GM12874 (cell line): ENCODE data around the gene AMHR2.

Source experiments
- TF ChIP-seq, protein P1 (sequence below): IDR thresholded peaks from 2 replicates; pipeline ENCODE4 v1.5.1; 2011; ENCODE audit warnings: low read depth, mild to moderate bottlenecking, control low read depth, low read length, moderate library complexity; ENCODE audit not compliant: insufficient read depth

The AMHR2 gene

DNA sequence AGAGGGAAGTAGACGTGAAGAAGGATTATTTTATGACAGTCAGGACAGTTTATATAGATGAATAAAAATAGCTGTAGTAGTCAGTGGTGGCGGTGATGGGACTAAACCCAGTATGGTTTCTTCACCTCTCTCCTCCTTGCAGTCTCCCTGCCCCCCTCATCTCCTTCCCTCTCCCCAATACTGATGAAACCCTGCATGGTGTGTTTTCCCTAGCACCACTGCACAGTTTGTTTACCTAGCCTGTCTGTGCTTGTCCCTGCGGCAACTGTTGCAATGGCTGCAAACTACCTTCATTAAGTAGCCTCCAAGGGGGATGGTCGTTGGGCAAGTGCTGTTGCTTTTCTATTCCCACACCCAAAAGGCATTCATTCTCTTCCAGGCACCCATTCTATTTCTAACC, 43.0 kb downstream of the AMHR2 start:
- TF ChIP-seq, protein P1, sequence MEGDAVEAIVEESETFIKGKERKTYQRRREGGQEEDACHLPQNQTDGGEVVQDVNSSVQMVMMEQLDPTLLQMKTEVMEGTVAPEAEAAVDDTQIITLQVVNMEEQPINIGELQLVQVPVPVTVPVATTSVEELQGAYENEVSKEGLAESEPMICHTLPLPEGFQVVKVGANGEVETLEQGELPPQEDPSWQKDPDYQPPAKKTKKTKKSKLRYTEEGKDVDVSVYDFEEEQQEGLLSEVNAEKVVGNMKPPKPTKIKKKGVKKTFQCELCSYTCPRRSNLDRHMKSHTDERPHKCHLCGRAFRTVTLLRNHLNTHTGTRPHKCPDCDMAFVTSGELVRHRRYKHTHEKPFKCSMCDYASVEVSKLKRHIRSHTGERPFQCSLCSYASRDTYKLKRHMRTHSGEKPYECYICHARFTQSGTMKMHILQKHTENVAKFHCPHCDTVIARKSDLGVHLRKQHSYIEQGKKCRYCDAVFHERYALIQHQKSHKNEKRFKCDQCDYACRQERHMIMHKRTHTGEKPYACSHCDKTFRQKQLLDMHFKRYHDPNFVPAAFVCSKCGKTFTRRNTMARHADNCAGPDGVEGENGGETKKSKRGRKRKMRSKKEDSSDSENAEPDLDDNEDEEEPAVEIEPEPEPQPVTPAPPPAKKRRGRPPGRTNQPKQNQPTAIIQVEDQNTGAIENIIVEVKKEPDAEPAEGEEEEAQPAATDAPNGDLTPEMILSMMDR, result no peak

DNA sequence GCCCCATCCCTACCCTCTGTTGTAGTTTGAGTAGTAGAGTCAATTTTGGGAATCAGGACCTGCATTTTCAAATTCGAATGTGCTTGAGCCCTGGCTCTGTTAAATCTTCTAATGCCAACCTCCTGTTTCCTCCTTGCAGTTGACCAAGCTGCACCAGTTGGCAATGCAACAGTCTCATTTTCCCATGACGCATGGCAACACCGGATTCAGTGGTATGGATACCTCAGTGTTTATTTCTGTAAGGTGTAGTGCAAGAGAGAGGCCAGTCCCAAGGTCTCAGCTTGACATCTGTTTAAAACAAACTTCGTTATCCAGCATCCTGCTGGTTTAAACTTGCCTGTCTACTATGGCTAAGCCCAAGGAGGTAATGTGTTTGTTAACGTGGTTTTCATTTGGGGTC, 43.4 kb downstream of the AMHR2 start:
- TF ChIP-seq, protein P1, result no peak

DNA sequence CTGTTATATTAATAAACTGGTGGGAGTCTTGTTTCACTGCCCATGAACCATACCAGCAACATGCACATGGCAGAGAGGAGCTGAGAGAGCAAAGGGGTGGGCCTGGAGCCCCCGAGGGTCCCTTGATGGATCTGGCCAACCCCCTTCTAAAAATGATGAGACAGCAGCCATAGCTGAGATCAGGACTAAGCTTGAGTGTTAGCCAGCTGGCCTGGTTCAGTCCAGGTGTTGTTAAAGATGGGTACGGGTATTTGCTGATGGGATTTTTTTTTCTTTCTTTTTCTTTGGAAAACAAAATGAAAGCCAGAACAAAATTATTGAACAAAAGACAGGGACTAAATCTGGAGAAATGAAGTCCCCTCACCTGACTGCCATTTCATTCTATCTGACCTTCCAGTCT, 44.2 kb downstream of the AMHR2 start:
- TF ChIP-seq, protein P1, result no peak

DNA sequence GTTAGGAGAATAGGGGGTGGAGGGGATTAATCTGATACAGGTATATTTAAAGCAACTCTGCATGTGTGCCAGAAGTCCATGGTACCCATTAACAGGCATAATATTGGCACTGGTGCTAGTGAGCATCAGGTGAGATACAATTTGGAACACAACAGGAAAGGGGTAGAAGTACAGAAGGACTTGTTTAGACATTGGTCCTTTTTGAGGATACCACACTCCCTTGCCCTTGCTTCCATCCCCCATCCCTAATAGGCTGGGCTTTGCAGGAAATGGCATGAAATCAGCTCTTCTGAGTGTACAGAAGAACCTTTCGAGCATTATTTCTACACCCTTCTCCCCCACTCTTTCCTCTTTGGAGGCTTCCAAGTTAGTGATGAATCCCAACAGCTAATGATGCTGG, 44.6 kb downstream of the AMHR2 start:
- TF ChIP-seq, protein P1, result no peak

DNA sequence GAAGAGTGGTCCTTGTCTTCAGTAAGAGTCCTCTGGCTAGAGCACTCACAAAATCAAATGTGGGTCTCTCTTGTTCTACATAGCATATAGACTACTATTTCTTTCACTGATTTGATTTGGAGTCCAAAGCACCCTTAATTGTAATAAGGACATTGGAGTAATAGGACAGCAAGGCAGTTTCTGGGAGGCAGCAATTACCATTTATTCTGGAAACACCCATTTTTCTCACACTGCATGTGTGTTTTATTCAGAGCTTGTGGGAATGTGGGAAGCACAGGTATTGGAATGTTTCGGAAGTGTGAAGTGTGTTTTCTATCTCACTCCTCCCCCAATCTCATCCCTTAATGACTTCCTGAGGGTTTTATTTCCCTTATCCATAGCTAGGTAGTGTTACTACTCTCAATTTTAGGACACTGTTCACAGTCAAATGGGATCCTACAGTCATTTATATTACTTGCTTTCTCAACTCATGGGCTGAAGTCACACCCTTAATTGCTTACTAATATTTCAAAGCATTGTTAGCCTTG, 48.5 kb downstream of the AMHR2 start:
- TF ChIP-seq, protein P1, result no peak

DNA sequence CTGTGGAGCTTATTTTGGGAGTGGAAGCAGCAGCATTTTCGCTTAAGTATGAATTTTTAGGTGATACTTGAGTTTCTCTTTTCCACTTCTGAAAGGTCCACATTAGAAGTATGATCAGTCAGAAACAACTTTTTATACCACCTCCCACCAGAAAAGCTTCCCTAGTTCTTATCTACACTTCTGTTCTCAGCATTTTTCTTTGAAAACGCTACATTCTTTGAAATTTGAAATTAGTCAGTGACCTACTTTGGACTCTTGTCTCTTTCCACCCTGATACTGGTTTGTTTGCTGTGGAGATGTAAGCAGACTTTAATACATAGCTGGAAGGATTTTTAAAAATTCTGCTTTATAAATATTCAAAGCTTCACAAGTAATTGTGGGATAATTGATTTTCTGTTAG, 50.4 kb downstream of the AMHR2 start:
- TF ChIP-seq, protein P1, result no peak

DNA sequence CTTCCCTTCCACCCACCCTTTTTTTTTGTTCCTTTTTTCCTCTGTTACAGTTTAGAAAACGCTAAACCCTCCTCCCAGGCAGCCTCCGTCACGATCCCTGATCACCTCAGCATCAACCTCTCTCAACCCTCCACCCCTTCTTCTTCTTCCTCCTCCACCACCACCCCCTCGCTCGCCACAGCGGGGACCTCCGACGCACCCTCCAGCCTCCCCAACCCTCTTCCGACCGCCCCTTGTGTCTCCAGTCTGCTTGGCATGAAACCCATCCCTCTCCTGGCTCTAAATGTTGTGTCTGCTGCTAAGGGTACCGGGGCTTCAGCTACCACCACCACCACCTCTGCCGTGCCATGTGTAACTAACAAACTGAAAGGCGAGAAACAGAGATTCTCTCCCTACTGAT, 51.2 kb downstream of the AMHR2 start:
- TF ChIP-seq, protein P1, result no peak
